Measurements from ENCODE around the gene PTPRT. TPM values are rescaled to one million over a fixed set of nuclear protein-coding genes. Genes with fewer than 3 reads are reported as not detected.

The PTPRT gene
- total and polyA plus RNA-seq, 2 of the 4 experiments (the other 2 are of a cell fraction), result not detected

GRCh38 chr20:43015566-43015965 lies 174.1 kb downstream of the PTPRT start:
- TF ChIP-seq FOS (IDR thresholded peaks at IDR 0.05; ENCODE audit: low read depth, low read length), result no peak
- TF ChIP-seq USF2 (IDR thresholded peaks at IDR 0.05; ENCODE audit: low read depth, low read length), result no peak
- TF ChIP-seq RAD21 (IDR thresholded peaks at IDR 0.05; ENCODE audit: low read length), result no peak
- TF ChIP-seq MAFK (IDR thresholded peaks at IDR 0.05; ENCODE audit: low read depth, low read length), result no peak
- no peak for TF ChIP-seq SMC3 (IDR thresholded peaks at IDR 0.05; ENCODE audit: low read depth, low read length)
- TF ChIP-seq POLR2A (IDR thresholded peaks at IDR 0.05; ENCODE audit: low read depth, low read length), result no peak
- TF ChIP-seq RCOR1 (IDR thresholded peaks at IDR 0.05; ENCODE audit: insufficient replicate concordance, low read length), result no peak
- no peak for TF ChIP-seq MAZ (IDR thresholded peaks at IDR 0.05; ENCODE audit: borderline replicate concordance, low read depth, low read length)
- no peak for TF ChIP-seq RFX5 (IDR thresholded peaks at IDR 0.05; ENCODE audit: low read depth, low read length)
- no peak for TF ChIP-seq ELK1 (IDR thresholded peaks at IDR 0.05; ENCODE audit: borderline replicate concordance, low read depth, low read length)
- no peak for TF ChIP-seq BHLHE40 (IDR thresholded peaks at IDR 0.05; ENCODE audit: low read depth, low read length)
- TF ChIP-seq NFE2L2 (IDR thresholded peaks at IDR 0.05; ENCODE audit: low read depth, low read length), result no peak
- no peak for TF ChIP-seq CEBPB (IDR thresholded peaks at IDR 0.05; ENCODE audit: low read depth, low read length)
- no peak for TF ChIP-seq CHD1 (IDR thresholded peaks at IDR 0.05; ENCODE audit: low read depth, low read length)
- TF ChIP-seq MXI1 (IDR thresholded peaks at IDR 0.05; ENCODE audit: borderline replicate concordance, low read depth, low read length), result no peak
- TF ChIP-seq CTCF (conservative IDR thresholded peaks at IDR 0.05; ENCODE audit: low read depth, low read length), result no peak
- H3K4ac ChIP-seq (ENCODE audit: low read depth, low read length), result no peak overlapping the region
- H3K27me3 ChIP-seq (ENCODE audit: control insufficient read depth, insufficient read depth, low read length), result no peaks in the 10 kb centered on the region
- no peak overlapping the region for H3K4me3 ChIP-seq (ENCODE audit: insufficient read depth, low read depth, low read length)
- H2BK5ac ChIP-seq (ENCODE audit: low read depth, low read length, poor library complexity, severe bottlenecking), result no peak overlapping the region
- H3K79me1 ChIP-seq (ENCODE audit: low read depth in 1 of 2, low read length in 2 of 2), result no peaks in the 10 kb centered on the region
- dilution Hi-C loops (cut with HindIII; ENCODE audit: low sequenced_read_pairs, unreplicated experiment), result no loop called here
- WGBS, 2 experiments (ENCODE audit: extremely low coverage in 2 of 2, insufficient read length in 1 of 2), result no CpG with 5 or more reads among the region's 1 CpG
- no peak overlapping the region for H2AK9ac ChIP-seq (replicated peaks; ENCODE audit: low read depth, low read length, poor library complexity)
- H4K8ac ChIP-seq (ENCODE audit: low read depth in 2 of 2, low read length in 2 of 2), result no peak overlapping the region
- intact Hi-C loops (cut with micrococcal nuclease), result no loop called here
- H2AFZ ChIP-seq (replicated peaks; ENCODE audit: low read length, poor library complexity), result no peak overlapping the region
- H2BK20ac ChIP-seq (ENCODE audit: low read depth, low read length), result no peak overlapping the region
- BruUV-seq (replicated peaks), result no TSS peak
- H3K27ac ChIP-seq (ENCODE audit: insufficient read depth, low read length), result no peak overlapping the region
- ATAC-seq (ENCODE audit: low read depth), result no peak
- no peak overlapping the region for H3K23ac ChIP-seq (ENCODE audit: low read depth, low read length)
- no peaks in the 10 kb centered on the region for H3K36me3 ChIP-seq (ENCODE audit: control insufficient read depth, insufficient read depth, low read length)
- CTCF ChIA-PET, result no interaction called here
- H3K4me1 ChIP-seq (ENCODE audit: control insufficient read depth, insufficient read depth, low read length), result no peaks in the 10 kb centered on the region
- H2AK5ac ChIP-seq (ENCODE audit: low read depth, low read length), result no peak overlapping the region
- H2BK15ac ChIP-seq (ENCODE audit: low read depth, low read length), result no peak overlapping the region
- POLR2A ChIA-PET (ENCODE audit: unreplicated experiment), result no interaction called here
- no peak overlapping the region for H4K91ac ChIP-seq (ENCODE audit: insufficient read depth, low read depth, low read length)
- H4K20me1 ChIP-seq (ENCODE audit: insufficient read depth, low read length), result no peaks in the 10 kb centered on the region
- H3K4me2 ChIP-seq (ENCODE audit: low read depth, low read length), result no peak overlapping the region
- H3K9me3 ChIP-seq (ENCODE audit: control insufficient read depth, insufficient read depth, low read length), result peaks cover 24% of the 10 kb centered on the region
- no peak overlapping the region for H3K56ac ChIP-seq (ENCODE audit: extremely low read depth, insufficient read depth, low read length)
- in situ Hi-C loops (cut with MboI; ENCODE audit: low sequenced_read_pairs), result no loop called here
- H3K9me1 ChIP-seq (ENCODE audit: insufficient read depth, low read length), result no peaks in the 10 kb centered on the region
- no peak overlapping the region for H3K9ac ChIP-seq (ENCODE audit: low read depth, low read length)
- H2BK120ac ChIP-seq (ENCODE audit: low read depth, low read length), result no peak overlapping the region
- no peak overlapping the region for H3K14ac ChIP-seq (replicated peaks; ENCODE audit: low read depth, low read length)
- H4K5ac ChIP-seq (ENCODE audit: low read depth, low read length), result no peak overlapping the region
- H3K18ac ChIP-seq (ENCODE audit: low read depth, low read length), result no peak overlapping the region
- no peak for DNase-seq

Data from IMR-90 (cell line).